Cardiac muscle cell (in vitro differentiated cells and primary cell): ENCODE results near the gene RAB40B. TPM values are rescaled to one million over a fixed set of nuclear protein-coding genes. Genes with fewer than 3 reads are reported as not detected.

Experiments
- DNase-seq, 2 donors: peaks; one replicate each; pipeline versions ENCODE4 v3.0.0 to v3.0.0-alpha.2; 2010 to 2017; ENCODE audit warnings: low read depth in 1 of 2, low spot score in 1 of 2
- H3K27ac ChIP-seq: fragments of 200-600 bp; sonication (generic); 2 replicates; pipeline ENCODE4 v1.5.1; 2016
- H3K27me3 ChIP-seq: fragments of 200-600 bp; sonication (generic); 2 replicates; pipeline ENCODE4 v1.6.0; 2016; ENCODE audit warnings: control low read depth
- H3K36me3 ChIP-seq: fragments of 200-600 bp; sonication (generic); 2 replicates; pipeline ENCODE4 v1.5.1; 2016; ENCODE audit warnings: control low read depth
- H3K4me1 ChIP-seq: fragments of 200-600 bp; sonication (generic); 2 replicates; pipeline ENCODE4 v1.8.1; 2017; ENCODE audit warnings: low read depth, mild to moderate bottlenecking, mixed run types
- H3K4me3 ChIP-seq: fragments of 200-600 bp; sonication (generic); 2 replicates; pipeline ENCODE4 v1.5.1; 2016; ENCODE audit warnings: mild to moderate bottlenecking
- H3K9me3 ChIP-seq: fragments of 200-600 bp; sonication (generic); 2 replicates; pipeline ENCODE4 v1.5.1; 2017; ENCODE audit warnings: low read depth, mild to moderate bottlenecking, control low read depth
- polyA plus RNA-seq: library from polyadenylated mRNA; unstranded; fragments of >200 nt; fragmentation: Nextera tagmentation; extraction: Ambion mirVana; gene quantifications from 2 replicates; pipeline ENCODE4 v1.2.1, GENCODE V29; 2016
- total RNA-seq: library from RNA; depleted of rRNA; stranded (reverse); fragments of >200 nt; gene quantifications from 2 replicates; pipeline ENCODE4 v1.2.3, GENCODE V29; 2016
- TF ChIP-seq, protein P1 (sequence below): IDR thresholded peaks from 2 replicates; pipeline ENCODE4 v1.5.1; 2012; ENCODE audit warnings: low read depth, mild to moderate bottlenecking, low read length

RAB40B gene
- total and polyA plus RNA-seq, 2 experiments from 2014 or later: 28.9 to 29.7 TPM

DNA sequence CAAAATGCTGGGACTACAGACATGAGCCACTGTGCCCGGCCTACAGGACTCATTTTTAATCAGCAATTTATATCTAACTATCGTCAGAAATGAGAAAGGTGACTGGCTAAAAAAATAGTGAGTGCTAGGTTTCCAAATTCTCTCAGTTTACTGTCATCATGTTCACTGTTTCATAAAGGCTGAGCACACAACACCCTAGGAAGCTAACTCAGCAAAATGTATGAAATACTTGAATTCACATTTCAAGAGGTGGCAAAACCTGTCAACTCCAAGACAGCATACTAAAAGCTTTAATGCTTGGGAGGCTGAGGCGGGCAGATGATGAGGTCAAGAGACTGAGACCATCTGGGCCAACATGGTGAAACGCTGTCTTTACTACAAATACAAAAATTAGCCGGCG, 67.0 kb downstream of the RAB40B start:
- Histone ChIP-seq H3K27ac (no peak overlapping the region), H3K9me3 (no peaks in the 10 kb centered on the region), H3K27me3 (no peaks in the 10 kb centered on the region), H3K4me1 (no peaks in the 10 kb centered on the region), H3K4me3 (no peak overlapping the region), H3K36me3 (peaks cover 22% of the 10 kb centered on the region)
- no peak for DNase-seq
- TF ChIP-seq, protein P1, sequence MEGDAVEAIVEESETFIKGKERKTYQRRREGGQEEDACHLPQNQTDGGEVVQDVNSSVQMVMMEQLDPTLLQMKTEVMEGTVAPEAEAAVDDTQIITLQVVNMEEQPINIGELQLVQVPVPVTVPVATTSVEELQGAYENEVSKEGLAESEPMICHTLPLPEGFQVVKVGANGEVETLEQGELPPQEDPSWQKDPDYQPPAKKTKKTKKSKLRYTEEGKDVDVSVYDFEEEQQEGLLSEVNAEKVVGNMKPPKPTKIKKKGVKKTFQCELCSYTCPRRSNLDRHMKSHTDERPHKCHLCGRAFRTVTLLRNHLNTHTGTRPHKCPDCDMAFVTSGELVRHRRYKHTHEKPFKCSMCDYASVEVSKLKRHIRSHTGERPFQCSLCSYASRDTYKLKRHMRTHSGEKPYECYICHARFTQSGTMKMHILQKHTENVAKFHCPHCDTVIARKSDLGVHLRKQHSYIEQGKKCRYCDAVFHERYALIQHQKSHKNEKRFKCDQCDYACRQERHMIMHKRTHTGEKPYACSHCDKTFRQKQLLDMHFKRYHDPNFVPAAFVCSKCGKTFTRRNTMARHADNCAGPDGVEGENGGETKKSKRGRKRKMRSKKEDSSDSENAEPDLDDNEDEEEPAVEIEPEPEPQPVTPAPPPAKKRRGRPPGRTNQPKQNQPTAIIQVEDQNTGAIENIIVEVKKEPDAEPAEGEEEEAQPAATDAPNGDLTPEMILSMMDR: no peak

DNA sequence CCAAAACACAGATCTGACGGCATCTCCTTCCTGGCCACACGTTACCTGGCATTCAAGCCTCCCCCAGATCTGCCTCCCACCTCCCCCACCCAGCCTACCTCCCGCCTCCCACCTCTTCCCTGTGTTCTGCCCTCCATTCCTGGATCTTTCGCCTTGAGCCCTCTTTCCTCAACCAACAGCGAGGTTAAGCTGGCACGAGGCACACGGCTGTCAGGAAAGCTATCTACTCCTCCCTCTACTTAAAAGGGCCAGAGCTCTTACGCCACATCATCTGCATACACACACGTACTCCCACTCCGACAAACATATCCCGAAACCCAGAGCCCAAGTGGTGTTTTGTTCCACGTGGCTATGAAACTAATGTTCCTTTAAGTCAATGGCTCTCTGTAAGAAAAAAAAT, 68.3 kb downstream of the RAB40B start:
- no peaks in the 10 kb centered on the region for H3K9me3 ChIP-seq
- no peak overlapping the region for H3K4me3 ChIP-seq
- H3K4me1 ChIP-seq: no peaks in the 10 kb centered on the region
- TF ChIP-seq, protein P1: no peak
- H3K36me3 ChIP-seq: peaks cover 28% of the 10 kb centered on the region
- H3K27ac ChIP-seq: no peak overlapping the region
- no peak for DNase-seq
- no peaks in the 10 kb centered on the region for H3K27me3 ChIP-seq

DNA sequence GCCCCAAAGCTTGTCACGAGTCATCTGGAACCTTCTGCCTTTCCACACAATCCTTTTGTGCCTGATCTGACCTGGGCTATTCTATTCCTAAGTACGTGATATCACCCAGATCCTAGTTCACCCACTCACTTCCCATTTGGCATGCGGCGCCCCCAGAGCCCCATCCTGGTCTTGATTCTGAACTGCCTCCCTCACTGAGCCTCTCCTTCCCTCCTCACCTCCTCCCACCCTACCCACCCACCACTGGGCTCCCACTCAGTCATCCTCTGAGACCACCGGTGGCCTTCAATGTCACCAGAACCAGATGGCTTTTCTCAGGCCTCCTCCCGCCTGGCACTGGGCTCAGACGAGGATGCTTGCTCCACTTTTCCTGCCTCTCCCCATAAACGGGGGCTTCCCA, 68.8 kb downstream of the RAB40B start:
- Histone ChIP-seq H3K4me3 (no peak overlapping the region), H3K9me3 (no peaks in the 10 kb centered on the region), H3K4me1 (no peaks in the 10 kb centered on the region), H3K27ac (no peak overlapping the region), H3K27me3 (no peaks in the 10 kb centered on the region), H3K36me3 (peaks cover 32% of the 10 kb centered on the region)
- DNase-seq: no peak
- TF ChIP-seq, protein P1: no peak

DNA sequence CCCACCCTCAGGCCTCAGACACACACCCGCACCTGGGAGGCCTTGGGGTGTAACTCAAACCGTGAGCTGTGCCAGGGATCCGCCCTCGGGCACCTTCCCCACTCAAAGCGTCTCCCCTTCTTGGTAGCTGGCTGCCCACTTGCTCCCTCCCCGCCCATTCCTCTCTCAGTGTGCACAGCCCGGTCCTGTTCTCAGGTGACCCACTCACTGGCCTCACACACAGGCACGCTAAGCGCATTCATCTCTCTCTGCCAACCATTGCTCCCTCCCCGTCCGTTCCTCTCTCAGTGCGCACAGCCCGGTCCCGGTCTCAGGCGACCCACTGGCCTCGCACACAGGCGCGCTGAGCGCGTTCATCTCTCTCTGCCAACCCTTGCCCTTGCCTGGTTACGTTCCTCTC, 71.1 kb downstream of the RAB40B start:
- H3K27me3 ChIP-seq: no peaks in the 10 kb centered on the region
- H3K27ac ChIP-seq: no peak overlapping the region
- no peaks in the 10 kb centered on the region for H3K4me1 ChIP-seq
- H3K9me3 ChIP-seq: no peaks in the 10 kb centered on the region
- H3K36me3 ChIP-seq: peaks cover 36% of the 10 kb centered on the region
- H3K4me3 ChIP-seq: no peak overlapping the region
- TF ChIP-seq, protein P1: no peak
- no peak for DNase-seq

DNA sequence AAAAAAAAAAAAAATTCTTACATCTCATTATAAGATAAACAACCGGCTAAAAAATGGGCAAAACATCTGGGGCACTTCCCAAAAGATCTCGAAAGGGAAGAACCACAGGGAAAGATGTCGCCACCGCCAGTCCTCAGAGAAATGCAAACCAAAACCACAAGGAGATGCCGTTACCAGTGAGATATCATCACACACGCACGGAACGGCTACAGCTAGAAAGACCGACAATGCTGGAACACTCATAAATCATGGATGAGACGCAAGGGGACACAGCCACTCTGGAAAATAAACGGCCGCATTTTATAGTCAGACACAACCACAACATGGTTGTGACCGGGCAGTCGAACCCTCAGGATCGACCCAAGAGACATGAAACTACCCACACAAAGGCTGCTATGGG, 74.8 kb downstream of the RAB40B start:
- Histone ChIP-seq H3K9me3 (no peaks in the 10 kb centered on the region), H3K4me1 (no peaks in the 10 kb centered on the region), H3K27ac (no peak overlapping the region), H3K27me3 (no peaks in the 10 kb centered on the region), H3K36me3 (peaks cover 55% of the 10 kb centered on the region), H3K4me3 (no peak overlapping the region)
- TF ChIP-seq, protein P1: no peak
- DNase-seq: no peak

DNA sequence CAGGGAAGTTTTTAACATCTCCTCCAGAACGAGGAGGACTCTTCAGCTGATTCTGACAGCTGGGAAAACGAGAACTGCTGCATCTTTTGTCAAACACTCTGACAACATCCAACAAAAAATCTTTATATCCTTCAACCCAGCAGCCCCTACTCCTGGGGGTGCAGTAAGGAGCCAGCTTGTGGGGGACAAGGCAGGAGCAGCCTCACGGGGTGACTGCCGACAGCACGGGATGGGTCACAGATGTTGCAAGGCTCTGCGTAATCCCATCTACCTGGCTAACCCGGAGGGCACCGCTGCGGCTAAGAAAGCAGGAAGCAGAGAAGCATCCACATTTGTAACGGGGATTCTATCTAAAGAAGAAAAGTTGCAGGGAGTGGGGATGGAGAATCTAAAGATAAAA, 78.9 kb downstream of the RAB40B start:
- peaks cover under 1% of the 10 kb centered on the region for H3K4me1 ChIP-seq
- H3K27me3 ChIP-seq: no peaks in the 10 kb centered on the region
- no peaks in the 10 kb centered on the region for H3K9me3 ChIP-seq
- H3K36me3 ChIP-seq: peaks cover 58% of the 10 kb centered on the region
- H3K27ac ChIP-seq: no peak overlapping the region
- DNase-seq: no peak
- H3K4me3 ChIP-seq: no peak overlapping the region
- TF ChIP-seq, protein P1: no peak
